Activated CD4-positive, alpha-beta T cell treated with anti-CD3 and anti-CD28 coated beads, Interleukin-2, amount 10 ng/mL, durations not matched to agents 7 days and 5 days (primary cell): ENCODE results near the gene MAP6D1. TPM values are rescaled to one million over a fixed set of nuclear protein-coding genes. Genes with fewer than 3 reads are reported as not detected.

Experiments used
- CTCF ChIA-PET: fragments of 350-600 bp; sonication (Branson Sonifier 250); formaldehyde crosslinking; loops from one replicate; lab custom pipeline; 2021; ENCODE audit warnings: antibody characterized with exemption; lab: Charles Lee
- POLR2A ChIA-PET: fragments of 350-600 bp; sonication (Branson Sonifier 250); formaldehyde crosslinking; loops from one replicate; lab custom pipeline; 2021; ENCODE audit warnings: antibody characterized with exemption; lab: Charles Lee
- DNase-seq: peaks from one replicate; pipeline ENCODE4 v3.0.0-alpha.2; 2020
- H3K27ac Mint-ChIP-seq: one replicate; pipeline ENCODE4 v1.8.0; 2021; ENCODE audit warnings: mild to moderate bottlenecking, moderate library complexity, mixed read lengths
- H3K27me3 Mint-ChIP-seq: one replicate; pipeline ENCODE4 v1.8.0; 2021; ENCODE audit warnings: mixed read lengths
- H3K36me3 Mint-ChIP-seq: one replicate; pipeline ENCODE4 v1.8.0; 2021; ENCODE audit warnings: low read depth, mixed read lengths
- H3K4me1 Mint-ChIP-seq: one replicate; pipeline ENCODE4 v1.8.0; 2021; ENCODE audit warnings: mixed read lengths
- H3K4me3 Mint-ChIP-seq: one replicate; pipeline ENCODE4 v1.8.0; 2021; ENCODE audit warnings: mild to moderate bottlenecking, moderate library complexity, mixed read lengths
- H3K9me3 Mint-ChIP-seq: one replicate; pipeline ENCODE4 v1.8.0; 2021; ENCODE audit warnings: mixed read lengths
- total RNA-seq, 2 experiments: library from RNA; stranded (reverse); gene quantifications; one replicate each; pipeline ENCODE4 v1.2.3, GENCODE V29; 2021

The MAP6D1 gene
- total RNA-seq, result 1 to 10 TPM in 1 of 2 experiments, under 1 TPM in 1; 0.83 to 1.8 TPM

DNA sequence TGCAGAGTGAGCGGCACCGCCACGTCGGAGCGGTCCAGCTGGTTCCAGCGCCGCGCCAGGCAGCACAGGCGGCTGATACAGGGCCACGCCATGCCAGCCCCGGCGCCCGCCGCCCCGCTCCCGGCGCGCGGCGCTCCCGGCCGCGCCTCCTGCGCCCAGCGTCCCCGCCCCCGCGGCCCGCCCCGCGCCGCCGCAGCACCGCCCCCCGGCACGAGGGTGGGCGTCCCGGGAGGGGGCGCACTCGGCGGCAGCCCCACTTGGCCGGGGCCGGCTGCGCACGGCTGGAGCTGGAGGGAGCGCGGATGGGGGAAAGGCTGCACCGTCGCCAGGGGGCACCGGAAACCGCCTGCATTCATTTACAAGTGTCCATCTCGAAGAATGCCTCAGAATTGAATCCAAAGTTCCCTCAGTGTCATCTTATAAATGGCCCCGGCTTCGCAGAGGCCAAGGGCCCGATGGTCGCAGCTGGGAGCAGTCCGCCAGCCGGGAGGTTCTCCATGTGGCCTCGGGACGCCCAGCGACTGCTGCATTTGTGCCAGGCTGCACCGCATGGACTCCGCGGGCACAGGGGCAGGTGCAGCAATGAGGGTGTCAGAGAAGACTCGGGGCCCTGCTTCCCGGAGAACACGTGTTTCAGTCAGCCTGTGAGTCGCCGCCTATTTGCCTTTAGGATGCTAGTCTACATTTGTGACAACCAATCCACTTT, at the start of gene MAP6D1:
Gene MAP6D1, minus strand, starts transcription at position 122 of the 706 bp plus-strand sequence. Its CDS starts 30 bp downstream, at position 92.
- H3K9me3 Mint-ChIP-seq, result no peaks in the 10 kb centered on the region
- DNase-seq, result peak; percentile 24
- peaks cover 13% of the 10 kb centered on the region for H3K4me1 Mint-ChIP-seq
- ChIA-PET POLR2A (no interaction called here), CTCF (interaction anchor here (0.6 to 1.1 kb wide), 2 partner anchors 59 to 78 kb away, joined by 3 to 4 read pairs; partner anchors contain the start of gene PARL)
- H3K4me3 Mint-ChIP-seq, result peak within 1 kb of the TSS; percentile 73
- H3K27me3 Mint-ChIP-seq, result peaks cover 10% of the 10 kb centered on the region
- peaks cover 5% of the 10 kb centered on the region for H3K36me3 Mint-ChIP-seq
- no peak within 1 kb of the TSS for H3K27ac Mint-ChIP-seq

DNA sequence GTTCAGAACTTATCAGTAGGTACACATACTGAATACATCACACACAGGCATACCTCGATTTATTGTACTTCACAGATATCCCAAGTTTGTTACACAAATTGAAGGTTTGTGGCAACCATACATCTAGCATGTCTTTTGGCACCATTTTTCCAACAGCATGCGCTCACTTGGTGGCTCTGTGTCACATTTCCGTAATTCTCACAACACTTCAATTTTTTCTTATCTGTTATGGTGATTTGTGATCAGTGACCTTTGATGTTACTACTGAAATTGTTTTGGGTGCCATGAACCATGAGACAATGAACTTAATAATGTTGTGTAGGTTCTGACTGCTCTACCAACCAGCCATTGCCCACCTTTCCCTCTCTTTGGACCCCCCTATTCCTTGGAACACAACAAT, 48.5 kb upstream of the MAP6D1 start:
- CTCF ChIA-PET, result interaction anchor here (0.6 to 3.0 kb wide), 2 partner anchors 11 to 171 kb away, joined by 3 to 15 read pairs; partner anchors contain the start of gene PARL
- Mint-ChIP-seq H3K27ac (no peak overlapping the region), H3K9me3 (no peaks in the 10 kb centered on the region), H3K4me3 (no peak overlapping the region), H3K27me3 (no peaks in the 10 kb centered on the region), H3K36me3 (peaks cover 25% of the 10 kb centered on the region), H3K4me1 (peaks cover 41% of the 10 kb centered on the region)
- POLR2A ChIA-PET, result no interaction called here
- DNase-seq, result no peak

DNA sequence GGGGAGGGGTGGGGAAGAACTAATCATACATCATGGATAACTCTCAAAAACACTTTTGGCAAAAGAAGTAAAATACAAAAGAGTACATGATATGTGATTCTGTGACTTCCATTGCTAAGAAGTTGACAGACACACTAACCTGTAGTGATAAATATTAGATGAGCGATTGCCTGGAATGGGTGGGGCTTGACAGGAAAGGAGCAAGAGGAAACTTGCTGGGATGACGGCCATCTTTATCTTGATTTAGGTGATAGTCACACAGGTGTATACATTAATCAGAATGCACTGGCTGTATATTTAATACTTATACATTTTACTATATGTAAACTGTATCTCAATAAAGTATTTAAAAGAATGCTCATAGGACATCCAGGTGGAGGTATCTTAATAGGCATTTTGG, 46.2 kb upstream of the MAP6D1 start:
- ChIA-PET POLR2A (no interaction called here), CTCF (interaction anchor here (0.7 kb wide), 1 partner anchor 1690 kb away, joined by 3 read pairs; no protein-coding TSS in a partner anchor)

DNA sequence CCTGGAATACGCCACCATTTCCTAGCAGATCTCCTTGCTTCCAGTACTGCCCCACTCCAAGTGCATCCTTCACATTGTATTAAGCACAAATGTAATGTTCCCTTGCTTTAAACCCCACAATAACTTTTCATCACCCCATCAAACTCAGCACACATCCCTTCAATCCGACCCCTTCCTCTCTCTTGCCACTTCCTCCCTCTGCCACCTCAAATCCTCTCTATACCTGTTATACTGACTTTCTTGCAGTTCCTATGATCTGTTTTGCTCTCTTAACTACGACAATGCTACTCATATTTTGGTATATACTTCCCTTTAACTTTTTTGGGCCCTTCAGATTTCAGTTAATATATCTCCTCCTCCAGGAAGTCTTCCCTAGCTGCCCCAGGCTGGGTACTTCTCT, 45.2 kb upstream of the MAP6D1 start:
- Mint-ChIP-seq H3K9me3 (no peaks in the 10 kb centered on the region), H3K27me3 (no peaks in the 10 kb centered on the region), H3K4me1 (peaks cover 25% of the 10 kb centered on the region), H3K4me3 (no peak overlapping the region), H3K36me3 (peaks cover 8% of the 10 kb centered on the region), H3K27ac (peak overlapping the region; percentile 48)
- CTCF ChIA-PET, result no interaction called here
- peak; percentile 13 for DNase-seq
- POLR2A ChIA-PET, result no interaction called here

More for the DNA sequence above, 46.2 kb upstream of the MAP6D1 start:
- no peak for DNase-seq
- no peak overlapping the region for H3K4me3 Mint-ChIP-seq
- H3K4me1 Mint-ChIP-seq, result peaks cover 28% of the 10 kb centered on the region
- peaks cover 12% of the 10 kb centered on the region for H3K36me3 Mint-ChIP-seq
- H3K27ac Mint-ChIP-seq, result no peak overlapping the region
- H3K9me3 Mint-ChIP-seq, result no peaks in the 10 kb centered on the region
- H3K27me3 Mint-ChIP-seq, result no peaks in the 10 kb centered on the region

DNA sequence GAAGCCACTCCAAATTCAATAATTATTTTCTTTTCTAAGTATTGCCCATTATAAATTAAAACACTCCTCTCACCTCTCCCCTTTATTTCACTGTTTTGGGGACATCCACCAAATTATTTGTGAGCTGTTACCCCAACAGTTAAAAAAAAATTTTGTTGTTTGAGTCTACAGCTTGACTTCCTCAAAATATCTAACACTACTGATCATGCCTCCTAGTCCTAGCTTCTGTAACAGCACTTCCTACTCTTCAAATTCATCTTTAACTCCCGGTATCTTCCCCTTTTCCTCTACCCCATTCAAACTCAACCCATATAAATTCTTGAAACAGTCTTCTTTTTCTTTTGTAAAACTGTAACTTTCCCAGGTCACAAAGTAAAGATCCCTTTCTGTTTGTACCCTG, 43.4 kb upstream of the MAP6D1 start:
- no peak overlapping the region for H3K27ac Mint-ChIP-seq
- H3K4me3 Mint-ChIP-seq, result no peak overlapping the region
- no peaks in the 10 kb centered on the region for H3K27me3 Mint-ChIP-seq
- DNase-seq, result no peak
- H3K9me3 Mint-ChIP-seq, result no peaks in the 10 kb centered on the region
- peaks cover 19% of the 10 kb centered on the region for H3K4me1 Mint-ChIP-seq
- ChIA-PET POLR2A (no interaction called here), CTCF (interaction anchor here (0.5 to 3.1 kb wide), 3 partner anchors 9 to 127 kb away, joined by 3 to 10 read pairs (median 7); partner anchors contain the start of gene PARL)
- peaks cover 9% of the 10 kb centered on the region for H3K36me3 Mint-ChIP-seq

DNA sequence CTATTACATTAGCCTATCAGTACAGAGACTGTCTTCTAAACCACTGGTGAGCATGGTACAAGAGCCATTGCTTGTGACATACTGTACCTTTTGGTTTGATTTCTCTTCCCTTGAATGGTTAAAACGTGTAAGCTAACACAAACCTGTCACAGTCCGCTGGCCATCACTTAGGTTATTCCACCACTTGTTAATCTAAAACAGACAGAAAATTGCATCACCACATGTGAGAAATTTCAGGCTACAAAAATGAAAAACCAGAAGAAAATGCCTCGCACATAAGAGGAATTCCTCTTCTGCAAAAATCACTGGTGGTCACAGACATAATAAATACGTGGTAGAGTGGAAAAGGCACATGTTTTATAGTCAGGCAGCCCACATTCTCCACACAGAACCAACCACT, 37.2 kb upstream of the MAP6D1 start:
- peaks cover 25% of the 10 kb centered on the region for H3K36me3 Mint-ChIP-seq
- H3K4me3 Mint-ChIP-seq, result no peak overlapping the region
- POLR2A ChIA-PET, result no interaction called here
- no peaks in the 10 kb centered on the region for H3K4me1 Mint-ChIP-seq
- CTCF ChIA-PET, result no interaction called here
- H3K9me3 Mint-ChIP-seq, result no peaks in the 10 kb centered on the region
- no peak for DNase-seq
- H3K27ac Mint-ChIP-seq, result no peak overlapping the region
- no peaks in the 10 kb centered on the region for H3K27me3 Mint-ChIP-seq

DNA sequence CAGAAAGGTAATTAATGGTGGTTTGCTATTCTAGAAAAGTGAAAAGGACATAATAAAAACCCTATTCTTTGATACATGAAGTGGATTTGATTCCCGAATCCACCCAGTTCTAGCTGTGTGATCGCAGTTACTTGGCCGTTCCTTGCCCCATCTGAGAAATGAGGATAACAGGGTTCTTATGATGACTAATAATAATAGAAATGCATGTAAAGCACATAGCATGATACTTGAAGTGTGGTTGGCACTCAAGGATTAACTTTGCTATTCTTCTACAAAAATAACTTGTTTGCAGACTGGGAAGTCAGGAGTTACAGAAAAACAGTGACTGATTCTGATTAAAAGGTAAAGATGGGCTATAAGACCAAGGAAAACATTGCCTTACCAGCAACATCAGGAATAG, 32.5 kb upstream of the MAP6D1 start:
- Mint-ChIP-seq H3K27me3 (no peaks in the 10 kb centered on the region), H3K36me3 (peaks cover 27% of the 10 kb centered on the region), H3K4me1 (no peaks in the 10 kb centered on the region), H3K27ac (no peak overlapping the region), H3K9me3 (no peaks in the 10 kb centered on the region), H3K4me3 (no peak overlapping the region)
- POLR2A ChIA-PET, result no interaction called here
- CTCF ChIA-PET, result no interaction called here
- no peak for DNase-seq

DNA sequence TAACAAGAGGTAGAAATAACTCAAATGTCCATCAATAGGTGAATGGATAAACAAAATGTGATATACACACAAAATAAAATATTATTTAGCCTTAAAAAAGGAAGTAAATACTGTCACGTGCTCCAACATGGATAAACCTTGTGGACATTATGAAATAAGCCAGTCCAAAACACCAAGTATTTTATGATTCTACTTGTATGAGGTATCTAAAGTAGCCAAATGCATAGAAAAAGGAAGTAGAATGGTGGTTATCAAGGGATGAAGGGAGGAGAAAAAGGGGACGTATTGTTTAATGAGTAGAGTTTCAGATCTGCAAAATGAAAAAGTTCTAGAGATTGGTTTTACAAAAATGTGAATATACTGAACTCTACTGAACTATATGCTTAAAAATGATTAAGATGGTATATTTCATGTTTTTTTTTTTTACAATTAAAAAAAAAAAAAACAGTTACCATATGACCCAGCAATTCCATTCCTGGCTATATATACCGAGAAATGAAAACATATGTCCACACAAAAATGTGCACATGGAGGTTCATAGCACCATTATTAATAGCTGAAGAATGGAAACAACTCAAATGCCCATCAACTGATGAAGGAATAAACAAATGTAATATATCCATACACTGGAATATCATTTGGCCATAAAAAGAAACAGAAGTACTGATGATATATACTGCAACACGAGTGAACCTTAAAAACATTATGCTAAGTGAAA, 29.1 kb upstream of the MAP6D1 start:
- ChIA-PET POLR2A (no interaction called here), CTCF (interaction anchor here (0.6 kb wide), 1 partner anchor 951 kb away, joined by 3 read pairs; no protein-coding TSS in a partner anchor)
- no peak for DNase-seq
- no peak overlapping the region for H3K27ac Mint-ChIP-seq
- H3K27me3 Mint-ChIP-seq, result no peaks in the 10 kb centered on the region
- peaks cover 19% of the 10 kb centered on the region for H3K36me3 Mint-ChIP-seq
- no peaks in the 10 kb centered on the region for H3K9me3 Mint-ChIP-seq
- no peak overlapping the region for H3K4me3 Mint-ChIP-seq
- no peaks in the 10 kb centered on the region for H3K4me1 Mint-ChIP-seq

DNA sequence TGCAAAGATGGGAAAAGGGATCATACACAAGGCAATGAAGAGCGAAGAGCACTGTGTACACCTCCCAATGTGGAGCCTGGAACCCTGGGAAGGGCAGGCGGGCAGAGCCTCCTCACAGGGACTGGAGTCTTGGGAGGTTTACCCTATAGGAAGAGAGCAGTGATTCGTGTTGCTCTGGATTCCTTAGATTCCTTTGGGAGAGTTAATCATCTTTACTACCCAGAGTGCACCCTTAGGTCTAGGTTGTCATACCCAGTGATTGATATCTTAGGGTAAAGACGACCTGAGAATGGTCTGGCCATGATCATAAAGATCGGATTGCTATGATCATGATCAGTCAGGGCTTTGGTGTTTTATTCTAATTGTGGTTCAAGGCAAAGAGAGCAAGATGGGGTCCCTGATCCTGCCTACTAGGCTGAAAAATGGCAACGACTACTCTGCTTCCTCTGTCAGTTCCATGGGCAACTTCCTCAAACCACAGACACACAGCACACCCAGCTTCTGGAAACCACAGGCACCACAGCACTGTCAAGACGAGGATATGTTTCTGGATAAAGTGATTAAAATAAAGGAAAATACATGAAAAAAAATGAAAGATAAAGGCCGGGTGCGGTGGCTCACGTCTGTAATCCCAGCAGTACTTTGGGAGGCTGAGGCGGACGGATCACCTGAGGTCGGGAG, 20.4 kb upstream of the MAP6D1 start:
- H3K36me3 Mint-ChIP-seq, result peaks cover 33% of the 10 kb centered on the region
- no peaks in the 10 kb centered on the region for H3K4me1 Mint-ChIP-seq
- DNase-seq, result no peak
- ChIA-PET POLR2A (no interaction called here), CTCF (no interaction called here)
- no peaks in the 10 kb centered on the region for H3K27me3 Mint-ChIP-seq
- no peaks in the 10 kb centered on the region for H3K9me3 Mint-ChIP-seq
- H3K27ac Mint-ChIP-seq, result no peak overlapping the region
- no peak overlapping the region for H3K4me3 Mint-ChIP-seq

DNA sequence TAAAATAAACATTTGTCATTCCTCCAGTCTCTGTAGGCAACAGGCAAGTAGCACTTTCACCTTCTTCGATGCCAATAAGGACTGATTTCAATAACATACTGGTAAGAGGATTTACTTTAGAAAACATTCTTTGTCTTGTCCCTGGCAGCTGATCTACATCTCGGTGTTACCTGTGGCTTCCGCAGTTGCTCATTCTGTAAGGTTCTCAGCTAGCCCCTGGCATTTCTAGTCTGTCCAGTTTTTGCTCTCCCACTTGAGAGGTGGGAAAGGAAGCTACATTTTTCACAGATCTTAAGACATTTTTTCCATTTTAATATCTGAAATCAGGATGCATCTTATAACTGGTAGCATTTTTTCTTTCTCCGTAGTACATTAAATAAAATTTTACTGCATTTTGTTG, 19.7 kb upstream of the MAP6D1 start:
- no peaks in the 10 kb centered on the region for H3K9me3 Mint-ChIP-seq
- H3K36me3 Mint-ChIP-seq, result peaks cover 32% of the 10 kb centered on the region
- H3K27me3 Mint-ChIP-seq, result no peaks in the 10 kb centered on the region
- H3K4me3 Mint-ChIP-seq, result no peak overlapping the region
- CTCF ChIA-PET, result no interaction called here
- H3K4me1 Mint-ChIP-seq, result no peaks in the 10 kb centered on the region
- POLR2A ChIA-PET, result no interaction called here
- no peak for DNase-seq
- no peak overlapping the region for H3K27ac Mint-ChIP-seq

DNA sequence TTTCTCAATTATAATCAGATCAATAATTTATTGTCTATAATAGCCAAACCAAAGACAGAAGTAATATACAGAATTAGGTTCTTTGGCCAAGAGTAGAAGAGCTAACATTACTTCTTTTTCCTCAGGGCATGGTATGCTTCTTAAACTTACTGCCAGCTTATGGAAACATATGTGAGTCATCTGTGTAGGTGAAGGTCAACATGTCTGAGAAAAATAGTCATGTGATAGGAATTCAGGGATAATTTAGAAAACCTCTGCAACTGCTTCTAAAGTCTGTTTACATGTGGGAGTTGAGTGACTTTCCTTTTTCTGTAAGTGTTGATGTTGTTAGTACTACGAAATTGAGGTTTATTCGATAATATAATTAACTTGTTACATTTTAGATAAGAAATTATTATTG, 19.2 kb upstream of the MAP6D1 start:
- H3K27ac Mint-ChIP-seq, result no peak overlapping the region
- H3K27me3 Mint-ChIP-seq, result no peaks in the 10 kb centered on the region
- CTCF ChIA-PET, result interaction anchor here (0.8 to 1.2 kb wide), 2 partner anchors 41 to 54 kb away, joined by 3 read pairs; no protein-coding TSS in a partner anchor
- H3K36me3 Mint-ChIP-seq, result peaks cover 35% of the 10 kb centered on the region
- H3K9me3 Mint-ChIP-seq, result no peaks in the 10 kb centered on the region
- no peak overlapping the region for H3K4me3 Mint-ChIP-seq
- H3K4me1 Mint-ChIP-seq, result no peaks in the 10 kb centered on the region
- DNase-seq, result no peak
- POLR2A ChIA-PET, result no interaction called here

DNA sequence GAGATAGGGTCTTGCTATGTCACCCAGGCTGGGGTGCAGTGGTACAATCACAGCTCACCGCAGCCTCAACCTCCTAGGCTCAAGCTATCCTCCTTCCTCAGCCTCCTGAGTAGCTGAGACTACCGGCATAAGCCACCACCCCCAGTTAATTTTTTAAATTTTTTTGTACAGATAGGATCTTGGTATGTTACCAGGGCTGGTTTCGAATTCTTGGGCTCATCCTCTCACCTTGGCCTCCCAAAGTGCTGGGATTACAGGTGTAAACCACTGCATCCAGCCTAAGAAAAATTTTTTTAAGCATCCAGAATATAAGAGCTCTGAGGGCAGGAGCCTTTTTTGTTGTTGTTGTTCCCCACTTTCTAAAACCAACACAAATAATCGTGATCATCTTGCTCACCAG, 14.4 kb upstream of the MAP6D1 start:
- POLR2A ChIA-PET, result no interaction called here
- H3K27me3 Mint-ChIP-seq, result no peaks in the 10 kb centered on the region
- CTCF ChIA-PET, result interaction anchor here (1.1 kb wide), 1 partner anchor 45 kb away, joined by 3 read pairs; the partner anchor contains the start of gene PARL

More for the DNA sequence above, 14.4 kb upstream of the MAP6D1 start:
- H3K4me1 Mint-ChIP-seq, result no peaks in the 10 kb centered on the region
- no peak overlapping the region for H3K27ac Mint-ChIP-seq
- no peak overlapping the region for H3K4me3 Mint-ChIP-seq
- no peak for DNase-seq
- no peaks in the 10 kb centered on the region for H3K9me3 Mint-ChIP-seq
- peaks cover 19% of the 10 kb centered on the region for H3K36me3 Mint-ChIP-seq
